HG03571 (cell line): ENCODE measurements around the gene KCNIP1.
"Not testable (repeated sequence)": the region's sequence is repeated elsewhere in the genome, so short reads cannot be mapped to it uniquely, and the experiment has no call there.

Experiments used
- ATAC-seq: cut with Tn5 transposase; IDR thresholded peaks from one replicate; pipeline ENCODE4 v1.9.1; 2021; ENCODE audit not compliant: unreplicated experiment

Gene KCNIP1

GRCh38 chr5:170534941-170535340, 31.1 kb downstream of the KCNIP1 start:
- no peak for ATAC-seq

GRCh38 chr5:170536525-170536924, 32.7 kb downstream of the KCNIP1 start:
- no peak for ATAC-seq

GRCh38 chr5:170537451-170538095, 33.8 kb downstream of the KCNIP1 start:
- no peak for ATAC-seq

- no peak for ATAC-seq
Measured at GRCh38 chr5:170538096-170538465, 34.3 kb downstream of the KCNIP1 start.

GRCh38 chr5:170538696-170539586, 35.1 kb downstream of the KCNIP1 start:
- ATAC-seq = no peak

- ATAC-seq = no peak
Measured at GRCh38 chr5:170540271-170540670, 36.5 kb downstream of the KCNIP1 start.

DNA sequence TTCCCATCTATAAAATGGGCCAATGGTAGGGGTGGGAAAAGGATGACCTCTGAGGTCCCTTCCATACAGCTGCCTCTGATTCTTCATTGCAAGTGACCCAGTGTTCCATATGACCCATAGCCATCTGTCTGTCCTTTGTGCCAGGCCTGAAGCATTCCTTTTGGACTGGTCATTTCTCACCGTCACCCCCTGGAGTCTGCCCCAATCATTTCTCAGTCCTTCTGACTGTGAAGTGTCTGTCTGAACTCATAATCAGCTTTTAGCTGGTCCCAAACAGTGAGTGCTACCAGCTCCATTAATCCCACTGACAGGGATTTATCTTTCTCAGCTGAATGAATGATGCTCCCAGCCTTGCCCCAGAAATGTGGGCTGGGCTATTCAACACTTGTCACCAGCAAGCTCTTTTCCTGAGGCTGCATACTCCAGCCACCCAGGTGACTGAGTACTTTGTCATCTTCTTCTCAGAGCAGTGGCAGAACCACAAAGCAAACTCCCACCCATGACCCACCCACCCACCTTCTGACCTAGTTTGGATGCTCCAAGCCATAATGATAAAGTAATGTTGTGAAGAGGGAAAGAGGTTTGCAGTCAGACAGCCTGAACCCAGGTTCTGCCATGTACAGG, 37.4 kb downstream of the KCNIP1 start:
- ATAC-seq = no peak

DNA sequence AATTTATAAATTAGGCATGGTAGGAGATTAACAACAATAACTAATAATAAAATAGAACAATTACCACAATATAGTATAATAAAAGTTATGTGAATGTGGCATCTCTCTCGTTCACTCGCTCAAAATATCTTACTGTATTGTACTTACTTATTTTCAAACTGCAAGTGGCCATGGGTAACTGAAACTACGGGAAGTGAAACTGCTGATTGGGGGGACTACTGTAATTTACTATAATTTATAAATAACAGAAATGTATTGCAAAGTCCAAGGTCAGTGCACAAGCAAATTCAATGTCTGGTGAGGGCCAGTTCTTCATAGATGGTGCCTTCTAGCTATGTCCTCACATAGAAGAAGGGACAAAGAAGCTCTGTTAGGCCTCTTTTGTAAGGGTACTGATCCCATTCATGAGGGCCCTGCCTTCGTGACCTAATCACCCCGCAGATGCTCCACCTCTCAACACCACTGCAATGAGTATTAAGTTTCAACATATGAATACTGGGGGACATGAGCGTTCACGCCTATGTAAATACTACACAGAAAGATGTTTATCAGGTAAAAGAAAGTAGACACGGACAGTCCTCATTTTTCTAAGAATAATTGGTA, 39.0 kb downstream of the KCNIP1 start:
- no peak for ATAC-seq

DNA sequence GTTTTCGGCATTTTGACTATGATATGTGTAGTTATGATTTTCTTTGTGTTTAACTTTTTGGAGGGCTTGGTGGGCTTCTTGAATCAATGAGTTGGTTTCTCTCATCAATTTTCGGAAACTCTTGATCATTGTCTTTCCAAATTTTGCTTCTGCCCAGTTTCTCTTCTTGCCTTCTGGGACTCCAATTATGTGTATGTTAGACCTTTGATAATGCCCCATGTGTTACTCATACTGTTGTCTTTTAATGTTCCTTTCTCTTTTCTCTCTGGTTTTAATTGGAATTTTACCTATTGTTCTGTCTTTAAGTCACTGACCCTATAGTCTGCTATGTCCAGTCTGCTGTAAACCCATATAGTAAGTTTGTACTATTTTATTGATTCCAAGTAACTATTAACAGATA, 41.5 kb downstream of the KCNIP1 start:
- ATAC-seq = no peak

DNA sequence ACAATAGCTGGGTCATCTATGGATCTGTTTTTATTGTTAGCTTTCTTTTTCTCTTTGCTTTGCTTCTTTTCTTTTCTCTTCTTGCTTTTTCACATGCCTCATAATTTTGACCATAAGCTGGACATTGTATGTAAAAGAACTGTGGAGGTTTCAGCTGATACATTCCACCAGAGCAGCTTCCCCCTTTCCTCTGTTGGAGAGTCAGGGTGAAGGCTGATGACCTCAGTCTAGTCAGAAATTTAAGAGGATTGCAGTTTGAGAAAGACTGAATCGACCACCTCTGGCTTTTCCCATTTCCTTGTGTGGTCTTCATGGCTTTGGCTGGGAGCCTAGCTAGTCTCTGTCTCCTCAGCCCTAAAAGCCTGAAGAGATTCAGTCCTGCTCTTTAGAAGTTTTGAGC, 42.0 kb downstream of the KCNIP1 start:
- no peak for ATAC-seq

GRCh38 chr5:170546282-170546681, 42.5 kb downstream of the KCNIP1 start:
- no peak for ATAC-seq

- ATAC-seq = not testable (repeated sequence)
Measured at GRCh38 chr5:170550382-170550781, 46.6 kb downstream of the KCNIP1 start.

GRCh38 chr5:170551076-170551475, 47.3 kb downstream of the KCNIP1 start:
- no peak for ATAC-seq

DNA sequence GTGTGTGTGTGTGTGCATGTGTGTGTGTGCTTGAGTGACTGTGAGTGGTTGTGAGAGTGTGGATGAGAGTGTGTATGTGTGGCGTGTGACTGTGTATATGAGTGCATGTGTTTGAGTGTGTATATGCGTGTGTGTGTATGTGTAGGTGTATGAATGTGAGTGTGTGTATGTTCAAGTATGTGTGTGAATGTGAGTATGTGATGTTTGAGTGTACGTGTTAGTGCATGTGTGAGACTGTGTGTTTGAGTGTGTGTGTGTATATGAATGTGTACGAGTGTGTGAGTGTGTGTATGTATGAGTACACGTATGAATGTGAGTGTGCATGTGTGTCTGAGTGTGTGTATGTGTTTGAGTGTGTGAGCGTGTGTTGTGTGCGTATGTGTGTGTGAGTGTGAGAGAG, 47.8 kb downstream of the KCNIP1 start:
- ATAC-seq = no peak

DNA sequence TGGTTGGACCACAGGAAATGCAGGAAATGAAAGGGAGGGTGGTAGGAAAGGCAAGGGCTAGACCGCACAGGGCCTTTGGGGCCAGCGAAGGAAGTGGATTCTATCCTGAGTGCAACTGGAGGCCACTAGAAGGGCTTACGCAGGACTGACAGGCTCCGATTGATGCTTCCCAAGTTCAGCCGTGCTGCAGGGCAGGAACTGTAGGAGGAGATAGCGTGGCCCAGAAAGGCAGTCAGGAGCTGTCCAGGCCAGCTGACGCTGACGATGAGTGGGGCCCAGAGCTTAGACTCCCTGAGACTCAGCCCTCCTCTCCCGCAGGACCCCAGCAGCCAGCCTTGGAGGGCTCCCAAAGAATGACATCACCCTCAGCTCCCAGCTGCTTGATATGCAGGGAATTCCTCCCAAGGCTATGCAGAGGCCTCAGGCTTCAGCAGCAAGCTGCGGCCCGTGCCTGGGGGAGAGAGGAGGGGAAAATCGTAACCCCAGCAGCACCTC, 48.8 kb downstream of the KCNIP1 start:
- no peak for ATAC-seq

DNA sequence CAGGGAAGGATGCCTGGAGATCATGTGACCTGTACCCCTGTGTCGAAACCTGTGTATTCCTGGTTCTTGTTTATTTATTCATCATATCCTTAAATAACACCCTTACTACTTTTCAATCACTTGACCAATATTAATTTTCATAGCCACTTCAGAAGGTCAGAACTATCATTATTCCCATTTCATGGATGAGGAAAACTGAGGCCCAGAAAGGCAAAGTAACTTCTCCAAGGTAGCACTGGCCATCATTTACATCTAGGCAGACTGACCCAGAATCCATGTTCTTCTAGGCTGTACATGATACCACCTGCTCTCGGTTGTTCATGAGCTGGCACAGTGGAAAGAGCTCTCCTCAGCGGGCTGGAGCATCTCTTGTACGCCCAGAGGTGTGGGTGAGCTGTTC, 49.4 kb downstream of the KCNIP1 start:
- ATAC-seq = no peak

DNA sequence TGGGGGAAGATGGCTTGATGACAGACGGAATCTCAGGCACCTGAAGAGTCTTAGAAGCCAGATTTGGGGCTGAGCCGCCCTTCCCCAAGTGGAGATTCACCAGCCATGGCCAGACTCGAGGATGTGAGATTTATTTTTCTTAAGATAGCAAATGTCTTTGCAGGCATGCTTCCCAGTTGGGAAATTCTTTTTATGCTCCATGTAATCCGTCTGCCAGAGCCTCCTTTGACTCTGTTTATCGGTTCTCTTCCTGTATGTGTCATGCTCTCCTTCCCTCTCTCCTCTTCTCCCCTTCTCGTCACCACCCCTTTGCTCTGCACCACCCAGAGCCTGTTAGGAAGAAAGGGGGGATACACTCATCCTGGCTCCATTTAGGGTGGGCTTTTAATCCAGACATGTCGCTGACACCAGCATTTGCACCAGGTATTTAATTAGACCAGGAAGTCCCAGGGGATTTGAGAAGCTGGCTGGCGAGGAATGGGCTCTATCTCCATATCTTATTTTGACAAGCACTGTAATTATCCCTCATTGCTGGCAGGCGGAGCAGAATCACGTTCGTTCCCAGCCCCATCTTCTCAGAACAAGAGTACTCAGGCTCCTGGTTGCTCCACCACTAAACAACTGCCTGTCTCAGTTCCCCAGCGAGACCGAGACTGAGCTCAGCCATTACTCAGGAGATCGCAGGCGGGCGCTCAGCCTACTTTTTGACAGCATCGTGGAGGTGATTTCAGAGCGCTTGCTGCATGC, 50.9 kb downstream of the KCNIP1 start:
- ATAC-seq = no peak

DNA sequence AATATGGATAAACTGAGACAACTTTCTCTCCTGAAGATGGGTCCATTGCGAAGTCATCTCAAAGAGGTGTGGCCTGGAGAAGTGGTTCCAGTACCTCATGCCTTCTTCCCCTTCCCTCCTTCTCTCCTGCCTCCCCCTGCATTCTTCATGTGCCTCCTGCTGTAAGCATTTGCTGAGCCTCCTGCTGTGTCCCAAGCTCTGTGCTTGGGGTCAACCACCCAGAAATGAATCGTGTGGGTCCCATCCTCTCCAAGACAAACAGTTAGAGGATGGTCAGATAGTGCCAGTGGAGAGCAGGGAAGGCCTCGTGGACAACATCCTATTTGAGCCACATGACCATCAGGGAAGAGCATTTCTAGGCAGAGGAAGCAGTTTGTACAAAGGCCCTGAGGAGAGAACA, 53.5 kb downstream of the KCNIP1 start:
- no peak for ATAC-seq

- no peak for ATAC-seq
Measured at GRCh38 chr5:170559296-170559695, 55.5 kb downstream of the KCNIP1 start.

- ATAC-seq = no peak
Measured at GRCh38 chr5:170560938-170561337, 57.1 kb downstream of the KCNIP1 start.
